Vagina (tissue), 2 donors: ENCODE data around the gene MIEN1.

Experiments used
- CTCF ChIP-seq, 3 experiments: fragments of 450-650 bp in 2 of 3; fragments of 200-600 bp in 1 of 3; sonication (generic) in 1 of 3; IDR thresholded peaks; one replicate each; pipeline ENCODE4 v1.5.1; 2017 to 2019; ENCODE audit warnings: antibody characterized with exemption in 3 of 3, mild to moderate bottlenecking in 2 of 3, moderate library complexity in 2 of 3
- POLR2A ChIP-seq, 2 donors: fragments of 450-650 bp; IDR thresholded peaks; one replicate each; pipeline ENCODE4 v1.6.1; 2017; ENCODE audit warnings: antibody characterized with exemption in 2 of 2, mild to moderate bottlenecking in 2 of 2, moderate library complexity in 2 of 2
- POLR2AphosphoS5 ChIP-seq, 2 donors: sonication (generic); formaldehyde crosslinking; IDR thresholded peaks; one replicate each; pipeline ENCODE4 v1.9.0; 2017; ENCODE audit warnings: antibody characterized with exemption in 2 of 2, mild to moderate bottlenecking in 2 of 2, low read depth in 1 of 2; ENCODE audit not compliant: insufficient read depth in 1 of 2

DNA sequence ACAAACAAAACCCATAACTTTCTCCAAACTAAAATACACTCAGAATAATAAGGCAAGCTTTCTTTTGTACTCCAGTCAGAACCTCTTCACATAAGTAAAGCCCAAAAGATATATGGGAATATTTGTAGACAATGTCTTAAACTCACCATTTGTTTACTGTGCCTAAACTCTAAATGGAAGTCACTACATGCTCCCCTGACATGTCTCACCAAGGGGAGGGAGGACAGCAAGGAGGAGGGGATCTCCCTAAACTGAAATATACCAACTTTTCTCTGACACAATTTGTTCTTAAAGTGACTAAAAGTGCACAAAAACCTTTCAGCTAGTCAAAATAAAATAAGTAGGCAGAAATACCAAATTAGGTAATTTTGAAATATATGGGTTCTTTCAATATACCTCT lies 45.9 kb upstream of the MIEN1 start:
- no peak for TF ChIP-seq POLR2AphosphoS5 (IDR thresholded peaks at IDR 0.05; ENCODE audit: insufficient read depth in 1 of 2, low read depth in 1 of 2)
- TF ChIP-seq CTCF (IDR thresholded peaks at IDR 0.05) = no peak
- TF ChIP-seq POLR2A (IDR thresholded peaks at IDR 0.05) = no peak
